ENCODE measurements around the gene DUSP7. TPM values are rescaled to one million over a fixed set of nuclear protein-coding genes. Genes with fewer than 3 reads are reported as not detected.

DUSP7 gene, protein sequence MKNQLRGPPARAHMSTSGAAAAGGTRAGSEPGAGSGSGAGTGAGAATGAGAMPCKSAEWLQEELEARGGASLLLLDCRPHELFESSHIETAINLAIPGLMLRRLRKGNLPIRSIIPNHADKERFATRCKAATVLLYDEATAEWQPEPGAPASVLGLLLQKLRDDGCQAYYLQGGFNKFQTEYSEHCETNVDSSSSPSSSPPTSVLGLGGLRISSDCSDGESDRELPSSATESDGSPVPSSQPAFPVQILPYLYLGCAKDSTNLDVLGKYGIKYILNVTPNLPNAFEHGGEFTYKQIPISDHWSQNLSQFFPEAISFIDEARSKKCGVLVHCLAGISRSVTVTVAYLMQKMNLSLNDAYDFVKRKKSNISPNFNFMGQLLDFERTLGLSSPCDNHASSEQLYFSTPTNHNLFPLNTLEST
- 12.8 to 14.3 TPM (median 13.1 TPM) in 5 replicates for total RNA-seq (2022; extraction: Qiagen RNA extraction; ENCODE audit: low read depth)

DNA sequence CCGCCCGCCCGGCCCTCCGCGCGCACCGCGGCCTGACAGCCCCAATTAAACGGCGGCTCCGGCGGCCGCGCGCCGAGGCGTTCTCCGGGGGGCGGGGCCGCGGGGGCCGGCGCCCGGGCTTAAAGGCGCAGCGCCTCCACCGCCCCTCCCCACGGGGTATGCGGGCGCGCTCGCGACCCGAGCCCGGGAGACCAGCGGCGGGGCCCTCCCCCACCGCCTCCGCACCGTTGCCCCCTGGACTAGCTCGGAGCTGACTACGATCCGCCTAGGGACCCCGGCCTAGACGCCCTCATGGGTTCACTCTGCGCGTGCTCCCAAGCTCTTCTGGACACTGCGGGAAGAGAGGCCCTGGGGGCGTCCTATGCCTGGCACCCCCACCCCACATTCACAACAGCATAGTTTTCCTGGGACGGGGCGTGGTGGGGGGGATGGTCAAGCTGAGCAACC lies at the start of gene DUSP7:
Gene DUSP7, minus strand, starts transcription at position 51 of the 447 bp plus-strand sequence. CDS start 205 bp downstream, outside the sequence.

Other genes starting within 250 kb of the DUSP7 start
- not detected in 5 replicates for gene IQCF2, start 195.0 kb downstream of the DUSP7 start, total RNA-seq (2022; extraction: Qiagen RNA extraction; ENCODE audit: low read depth)
- gene IQCF5, start 181.0 kb downstream of the DUSP7 start, total RNA-seq (2022; extraction: Qiagen RNA extraction; ENCODE audit: low read depth), result not detected in 5 replicates
- gene IQCF1, start 153.2 kb downstream of the DUSP7 start, total RNA-seq (2022; extraction: Qiagen RNA extraction; ENCODE audit: low read depth), result 0.07 to 0.44 TPM in 2 of 5 replicates, not detected in the others
- gene RRP9, start 114.7 kb downstream of the DUSP7 start, total RNA-seq (2022; extraction: Qiagen RNA extraction; ENCODE audit: low read depth), result 38.9 to 52.7 TPM (median 50.9 TPM) in 5 replicates
- gene PARP3, start 114.2 kb downstream of the DUSP7 start, total RNA-seq (2022; extraction: Qiagen RNA extraction; ENCODE audit: low read depth), result 8.1 to 11.6 TPM (median 8.9 TPM) in 5 replicates
- gene GPR62, start 101.2 kb downstream of the DUSP7 start, total RNA-seq (2022; extraction: Qiagen RNA extraction; ENCODE audit: low read depth), result 0.07 TPM in 1 of 5 replicates, not detected in the others
- gene PCBP4, start 89.1 kb downstream of the DUSP7 start, total RNA-seq (2022; extraction: Qiagen RNA extraction; ENCODE audit: low read depth), result 11.0 to 13.8 TPM (median 12.3 TPM) in 5 replicates
- gene ABHD14B, start 82.5 kb downstream of the DUSP7 start, total RNA-seq (2022; extraction: Qiagen RNA extraction; ENCODE audit: low read depth), result 24.7 to 33.5 TPM (median 33.1 TPM) in 5 replicates
- gene ABHD14A, start 81.5 kb downstream of the DUSP7 start, total RNA-seq (2022; extraction: Qiagen RNA extraction; ENCODE audit: low read depth), result 10.1 to 16.2 TPM (median 14.8 TPM) in 5 replicates
- 20.8 to 30.2 TPM (median 28.3 TPM) in 5 replicates for gene ACY1, start 73.0 kb downstream of the DUSP7 start, total RNA-seq (2022; extraction: Qiagen RNA extraction; ENCODE audit: low read depth)
- 1,289 to 1,406 TPM (median 1,382 TPM) in 5 replicates for gene RPL29, start 60.7 kb downstream of the DUSP7 start, total RNA-seq (2022; extraction: Qiagen RNA extraction; ENCODE audit: low read depth)
- 15.9 to 20.8 TPM (median 19.1 TPM) in 5 replicates for gene POC1A, start 97.9 kb upstream of the DUSP7 start, total RNA-seq (2022; extraction: Qiagen RNA extraction; ENCODE audit: low read depth)
- gene ALAS1, start 141.6 kb upstream of the DUSP7 start, total RNA-seq (2022; extraction: Qiagen RNA extraction; ENCODE audit: low read depth), result 46.7 to 57.0 TPM (median 52.8 TPM) in 5 replicates
- 0.08 TPM in 2 of 5 replicates, not detected in the others for gene TLR9, start 169.1 kb upstream of the DUSP7 start, total RNA-seq (2022; extraction: Qiagen RNA extraction; ENCODE audit: low read depth)
- gene TWF2, start 182.6 kb upstream of the DUSP7 start, total RNA-seq (2022; extraction: Qiagen RNA extraction; ENCODE audit: low read depth), result 67.0 to 80.9 TPM (median 68.5 TPM) in 5 replicates
- gene PPM1M, start 189.2 kb upstream of the DUSP7 start, total RNA-seq (2022; extraction: Qiagen RNA extraction; ENCODE audit: low read depth), result 4.2 to 5.8 TPM (median 5.2 TPM) in 5 replicates
- 49.8 to 53.8 TPM (median 52.2 TPM) in 5 replicates for gene WDR82, start 222.1 kb upstream of the DUSP7 start, total RNA-seq (2022; extraction: Qiagen RNA extraction; ENCODE audit: low read depth)
- gene GLYCTK, start 231.3 kb upstream of the DUSP7 start, total RNA-seq (2022; extraction: Qiagen RNA extraction; ENCODE audit: low read depth), result 3.2 to 4.9 TPM (median 4.7 TPM) in 5 replicates

Data from A549 treated with CpdA at 1 μM for 4 hours (cell line).